IMR-90 (cell line): ENCODE measurements around the gene DNAJC7. TPM values are rescaled to one million over a fixed set of nuclear protein-coding genes. Genes with fewer than 3 reads are reported as not detected.

ENCODE experiments used
- ATAC-seq: fragments of 200-7000 bp; cut with Tn5 transposase; 2 replicates; pipeline ENCODE4 v1.9.1; 2020; ENCODE audit warnings: low read depth, mild to moderate bottlenecking, moderate library complexity
- BruUV-seq: library from RNA; stranded (reverse); fragments of 400-500 nt; replicated peaks from 2 replicates; lab custom pipeline; 2021; lab: Mats Ljungman, UMichigan
- CTCF ChIA-PET: fragments of 300-600 bp; formaldehyde crosslinking; extraction: SDS; loops from one replicate; lab custom pipeline; 2021; ENCODE audit warnings: antibody characterized with exemption; lab: Yijun Ruan, JAX
- POLR2A ChIA-PET: fragments of 300-600 bp; sonication (Branson Sonifier 250); formaldehyde crosslinking; loops from one replicate; lab custom pipeline; 2022; ENCODE audit warnings: antibody characterized with exemption; ENCODE audit not compliant: unreplicated experiment; lab: Charles Lee
- DNase-seq: peaks from one replicate; pipeline ENCODE4 v3.0.0; 2013
- H2AFZ ChIP-seq: replicated peaks from 2 replicates; pipeline ENCODE3; 2013; ENCODE audit warnings: low read length, mild to moderate bottlenecking; ENCODE audit not compliant: poor library complexity
- H2AK5ac ChIP-seq: 2 replicates; pipeline ENCODE4 v1.6.1; 2013; ENCODE audit warnings: low read depth, low read length, inconsistent platforms
- H2AK9ac ChIP-seq: replicated peaks from 2 replicates; pipeline ENCODE3; 2013; ENCODE audit warnings: mild to moderate bottlenecking, low read depth, low read length, moderate library complexity; ENCODE audit not compliant: poor library complexity
- H2BK120ac ChIP-seq: 2 replicates; pipeline ENCODE4 v1.6.1; 2013; ENCODE audit warnings: low read depth, low read length, inconsistent platforms
- H2BK15ac ChIP-seq: 3 replicates; pipeline ENCODE4 v1.6.1; 2013; ENCODE audit warnings: low read depth, low read length, inconsistent platforms
- H2BK20ac ChIP-seq: 2 replicates; pipeline ENCODE4 v1.6.1; 2013; ENCODE audit warnings: low read depth, mild to moderate bottlenecking, inconsistent platforms, low read length, moderate library complexity
- H2BK5ac ChIP-seq: 2 replicates; pipeline ENCODE4 v1.6.1; 2013; ENCODE audit warnings: mild to moderate bottlenecking, low read depth, low read length, inconsistent platforms; ENCODE audit not compliant: poor library complexity, severe bottlenecking
- H3K14ac ChIP-seq: replicated peaks from 2 replicates; pipeline ENCODE4 v1.6.1; 2013; ENCODE audit warnings: low read depth, low read length, inconsistent platforms
- H3K18ac ChIP-seq: 2 replicates; pipeline ENCODE4 v1.6.1; 2013; ENCODE audit warnings: low read depth, low read length, control low read depth
- H3K23ac ChIP-seq: 2 replicates; pipeline ENCODE4 v1.6.1; 2013; ENCODE audit warnings: low read depth, low read length, inconsistent platforms
- H3K27ac ChIP-seq: 2 replicates; pipeline ENCODE4 v1.5.1; 2013; ENCODE audit warnings: mild to moderate bottlenecking, control low read depth, low read length; ENCODE audit not compliant: insufficient read depth
- H3K27me3 ChIP-seq: 2 replicates; pipeline ENCODE4 v1.6.1; 2013; ENCODE audit warnings: low read length; ENCODE audit not compliant: control insufficient read depth, insufficient read depth
- H3K36me3 ChIP-seq: 2 replicates; pipeline ENCODE4 v1.6.1; 2013; ENCODE audit warnings: low read length, mixed read lengths; ENCODE audit not compliant: control insufficient read depth, insufficient read depth
- H3K4ac ChIP-seq: 2 replicates; pipeline ENCODE4 v1.6.1; 2013; ENCODE audit warnings: low read depth, low read length, inconsistent platforms
- H3K4me1 ChIP-seq: 2 replicates; pipeline ENCODE4 v1.6.1; 2013; ENCODE audit warnings: low read length, mixed read lengths; ENCODE audit not compliant: control insufficient read depth, insufficient read depth
- H3K4me2 ChIP-seq: 2 replicates; pipeline ENCODE4 v1.6.1; 2013; ENCODE audit warnings: low read depth, mild to moderate bottlenecking, control low read depth, low read length, moderate library complexity
- H3K4me3 ChIP-seq: 2 replicates; pipeline ENCODE4 v1.5.1; 2013; ENCODE audit warnings: low read depth, mild to moderate bottlenecking, control low read depth, low read length, moderate library complexity; ENCODE audit not compliant: insufficient read depth
- H3K56ac ChIP-seq: 2 replicates; pipeline ENCODE4 v1.6.1; 2013; ENCODE audit warnings: low read length, inconsistent platforms; ENCODE audit not compliant: insufficient read depth; ENCODE audit errors: extremely low read depth
- H3K79me1 ChIP-seq, 2 experiments: 2 replicates each; pipeline ENCODE4 v1.6.1; 2013; ENCODE audit warnings: low read length in 2 of 2, inconsistent platforms in 1 of 2, low read depth in 1 of 2
- H3K9ac ChIP-seq: 2 replicates; pipeline ENCODE4 v1.6.1; 2013; ENCODE audit warnings: low read depth, low read length, control low read depth
- H3K9me1 ChIP-seq: 2 replicates; pipeline ENCODE4 v1.6.1; 2013; ENCODE audit warnings: low read length, inconsistent platforms; ENCODE audit not compliant: insufficient read depth
- H3K9me3 ChIP-seq: 2 replicates; pipeline ENCODE4 v1.6.1; 2013; ENCODE audit warnings: low read length; ENCODE audit not compliant: control insufficient read depth, insufficient read depth
- H4K20me1 ChIP-seq: 2 replicates; pipeline ENCODE4 v1.6.1; 2013; ENCODE audit warnings: low read length, inconsistent platforms; ENCODE audit not compliant: insufficient read depth
- H4K5ac ChIP-seq: 2 replicates; pipeline ENCODE4 v1.6.1; 2013; ENCODE audit warnings: mild to moderate bottlenecking, low read depth, low read length, control low read depth
- H4K8ac ChIP-seq, 2 experiments: 2 replicates each; pipeline ENCODE4 v1.6.1; 2013; ENCODE audit warnings: low read depth in 2 of 2, low read length in 2 of 2, control low read depth in 1 of 2, inconsistent platforms in 1 of 2
- H4K91ac ChIP-seq: 2 replicates; pipeline ENCODE4 v1.6.1; 2013; ENCODE audit warnings: low read depth, low read length, inconsistent platforms; ENCODE audit not compliant: insufficient read depth
- CHD1 ChIP-seq: IDR thresholded peaks from 2 replicates; pipeline ENCODE4 v1.6.1; 2012; ENCODE audit warnings: low read depth, low read length, improper control_type of control experiment
- CTCF ChIP-seq: conservative IDR thresholded peaks from 2 replicates; pipeline ENCODE4 v1.5.1; 2012; ENCODE audit warnings: mild to moderate bottlenecking, low read depth, low read length, improper control_type of control experiment
- ELK1 ChIP-seq: fragments of 150-350 bp; IDR thresholded peaks from 2 replicates; pipeline ENCODE4 v1.6.1; 2016; ENCODE audit warnings: low read depth, mild to moderate bottlenecking, low read length, moderate library complexity, borderline replicate concordance
- FOS ChIP-seq: fragments of 150-350 bp; IDR thresholded peaks from 2 replicates; pipeline ENCODE4 v1.6.1; 2016; ENCODE audit warnings: low read depth, low read length
- RAD21 ChIP-seq: IDR thresholded peaks from 2 replicates; pipeline ENCODE4 v1.6.1; 2012; ENCODE audit warnings: low read length, improper control_type of control experiment
- RCOR1 ChIP-seq: IDR thresholded peaks from 2 replicates; pipeline ENCODE4 v1.6.1; 2012; ENCODE audit warnings: mild to moderate bottlenecking, low read length, improper control_type of control experiment; ENCODE audit not compliant: insufficient replicate concordance
- RFX5 ChIP-seq: IDR thresholded peaks from 2 replicates; pipeline ENCODE4 v1.8.0; 2012; ENCODE audit warnings: low read depth, mild to moderate bottlenecking, low read length, moderate library complexity
- USF2 ChIP-seq: fragments of 150-350 bp; IDR thresholded peaks from 2 replicates; pipeline ENCODE4 v1.6.1; 2017; ENCODE audit warnings: mild to moderate bottlenecking, antibody characterized with exemption, low read length, low read depth
- WGBS, 2 experiments: methylation state at CpG; one replicate each; pipeline versions ENCODE4 v1.1.5 to v1.1.7; 2013; ENCODE audit warnings: missing lambda C conversion rate in 2 of 2; ENCODE audit not compliant: insufficient read length in 1 of 2; ENCODE audit errors: extremely low coverage in 2 of 2; 5-methylcytosine and 5-hydroxymethylcytosine counted together
- dilution Hi-C: fragments of 300-500 bp; cut with HindIII; formaldehyde crosslinking; loops from one replicate; pipeline ENCODE4 v1.14.3; 2018; ENCODE audit warnings: low sequenced_read_pairs; ENCODE audit not compliant: unreplicated experiment
- in situ Hi-C: fragments of 300-500 bp; cut with MboI; formaldehyde crosslinking; loops from 3 replicates; pipeline ENCODE4 v1.14.3; 2019; ENCODE audit warnings: low sequenced_read_pairs, inconsistent platforms, mixed read lengths
- intact Hi-C: fragments of 100-400 bp; cut with micrococcal nuclease; formaldehyde crosslinking; loops from 2 replicates; pipeline ENCODE4 v1.10.0; 2022
- polyA plus RNA-seq, 3 experiments: library from polyadenylated mRNA; depleted of rRNA; stranded (reverse); fragments of >200 nt; gene quantifications; 2 replicates each; pipeline ENCODE4 v1.2.3, GENCODE V29; 2012; ENCODE audit warnings: low replicate concordance in 1 of 3
- total RNA-seq: library from RNA; depleted of rRNA; stranded (reverse); fragments of >200 nt; gene quantifications from 2 replicates; pipeline ENCODE4 v1.2.3, GENCODE V29; 2012

The DNAJC7 gene
- total and polyA plus RNA-seq, 2 of the 4 experiments (the other 2 are of a cell fraction): 49.3 to 71.7 TPM

GRCh38 chr17:42050393-42051012 is 33.3 kb upstream of the DNAJC7 start, which contains the start of gene C17orf113:
C17orf113 (minus strand) TSS chr17:42050601; CDS start chr17:42043376, 7,225 bp downstream.
- DNase-seq: no peak

More at GRCh38 chr17:42050393-42051012, 33.3 kb upstream of the DNAJC7 start, which contains the start of gene C17orf113:
- Histone ChIP-seq H2AK5ac (no peak within 1 kb of the TSS; the same call in 1 of the 2 replicates), H2BK15ac (no peak within 1 kb of the TSS), H3K79me1 (no peaks in the 10 kb centered on the region), H3K9ac (0 out of 2 replicates have a peak within 1 kb of the TSS, but pooled peaks have one; percentile 7), H3K4me2 (peak within 1 kb of the TSS; percentile 69), H2AFZ (peak within 1 kb of the TSS; percentile 85), H3K18ac (no peak within 1 kb of the TSS), H3K23ac (no peak within 1 kb of the TSS), H3K56ac (no peak within 1 kb of the TSS), H2AK9ac (peak within 1 kb of the TSS; percentile 42), H2BK20ac (no peak within 1 kb of the TSS), H4K5ac (0 out of 2 replicates have a peak within 1 kb of the TSS, but pooled peaks have one; percentile 33), H3K4me1 (0 out of 2 replicates have a peak, but pooled peaks cover 1% of the 10 kb centered on the region), H2BK120ac (no peak within 1 kb of the TSS), H2BK5ac (no peak within 1 kb of the TSS), H3K9me1 (no peaks in the 10 kb centered on the region), H3K9me3 (no peaks in the 10 kb centered on the region), H3K4ac (no peak within 1 kb of the TSS), H3K14ac (no peak within 1 kb of the TSS), H4K8ac (peak within 1 kb of the TSS in 1 of 2 experiments; percentile 25; a peak in 1 of 4 replicates), H4K20me1 (no peaks in the 10 kb centered on the region), H3K36me3 (no peaks in the 10 kb centered on the region), H3K4me3 (peak within 1 kb of the TSS; percentile 50), H3K27ac (no peak within 1 kb of the TSS), H3K27me3 (peaks cover 70% of the 10 kb centered on the region), H4K91ac (no peak within 1 kb of the TSS)
- ChIA-PET CTCF (interaction anchor here (1.0 kb wide), 1 partner anchor 9 kb away, joined by 3 read pairs; no protein-coding TSS in a partner anchor), POLR2A (no interaction called here)
- no TSS peak for BruUV-seq
- intact Hi-C loops (no loop called here), in situ Hi-C loops (no loop called here), dilution Hi-C loops (no loop called here)
- 0% methylated on average over 3 of the region's 65 CpGs; no CpG with 5 or more reads in 1 of the 2 experiments for WGBS, 2 experiments
- TF ChIP-seq ELK1: no peak
- TF ChIP-seq RCOR1: no peak
- TF ChIP-seq CTCF: peak; percentile 42
- TF ChIP-seq FOS: no peak
- no peak for TF ChIP-seq USF2
- no peak for TF ChIP-seq CHD1
- peak; percentile 20; the same call in 1 of the 2 replicates for TF ChIP-seq RAD21
- TF ChIP-seq RFX5: no peak
- peak; percentile 87 for ATAC-seq
